ENCODE measurements around the gene TRIM17. TPM values are rescaled to one million over a fixed set of nuclear protein-coding genes. Genes with fewer than 3 reads are reported as not detected.

Gene TRIM17
- total and polyA plus RNA-seq, 2 of the 13 experiments (the other 11 are each of a cell fraction or from before 2014, with no cell fraction given): 0.32 to 0.64 TPM

DNA sequence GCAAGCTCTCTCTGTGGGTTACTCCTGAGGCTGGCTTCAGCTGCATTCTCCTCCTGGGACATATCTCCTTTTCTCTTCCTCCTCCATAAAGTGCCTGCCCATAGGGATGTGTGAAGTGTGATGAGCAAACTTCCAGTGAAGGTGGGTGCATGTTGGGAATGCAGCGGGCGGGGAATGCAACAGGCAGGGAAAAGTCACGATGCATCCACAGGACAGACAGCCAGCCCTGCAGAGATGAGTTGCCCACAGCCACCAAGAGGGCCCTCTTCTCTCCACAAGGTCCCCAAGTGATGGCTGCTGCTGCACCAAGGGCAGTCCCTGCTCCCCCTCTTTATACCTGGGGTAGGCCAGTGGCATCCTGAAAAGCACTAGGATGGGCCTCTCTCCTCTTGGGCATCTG is 37.0 kb upstream of the TRIM17 start:
- Histone ChIP-seq H3K36me3 (replicated peaks in 1 of 2; ENCODE audit: control insufficient read depth in 1 of 2, insufficient read depth in 2 of 2, low read length in 2 of 2) (no peaks in the 10 kb centered on the region), H3K79me2 (ENCODE audit: insufficient read depth, low read length) (no peaks in the 10 kb centered on the region), H3K4me2 (ENCODE audit: low read depth, low read length) (peak overlapping the region; percentile 33; the same call in 1 of the 2 replicates), H3K27ac (ENCODE audit: extremely low read length, insufficient read depth, low read length) (no peak overlapping the region), H3K9ac (ENCODE audit: insufficient read depth, low read depth, low read length) (no peak overlapping the region), H3K27me3 (ENCODE audit: control insufficient read depth in 1 of 2, insufficient read depth in 2 of 2, low read length in 2 of 2) (no peaks in the 10 kb centered on the region), H3K4me3 (replicated peaks in 1 of 3; ENCODE audit: insufficient read depth in 1 of 3, low read depth in 2 of 3, low read length in 3 of 3) (no peak overlapping the region), H2AFZ (ENCODE audit: low read length) (no peak overlapping the region), H4K20me1 (ENCODE audit: insufficient read depth, low read length) (no peaks in the 10 kb centered on the region; the same call in 1 of the 2 replicates), H3K9me3 (ENCODE audit: low read length) (no peaks in the 10 kb centered on the region), H3K4me1 (ENCODE audit: insufficient read depth, low read length) (peaks cover 28% of the 10 kb centered on the region)
- TF ChIP-seq ZNF441 (CRISPR knock-in tag; IDR thresholded peaks at IDR 0.05; ENCODE audit: borderline replicate concordance) (no peak), ASH2L (IDR thresholded peaks at IDR 0.05; ENCODE audit: insufficient read length, low read depth, low read length) (no peak), ZNF329 (CRISPR knock-in tag; IDR thresholded peaks at IDR 0.05; ENCODE audit: low read depth) (no peak), SALL2 (CRISPR knock-in tag; IDR thresholded peaks at IDR 0.05) (no peak), EEA1 (CRISPR knock-in tag; IDR thresholded peaks at IDR 0.05; ENCODE audit: borderline replicate concordance) (no peak), ZNF33B (CRISPR knock-in tag; IDR thresholded peaks at IDR 0.05) (no peak), STAT5B (CRISPR knock-in tag; IDR thresholded peaks at IDR 0.05) (no peak), ZNF652 (CRISPR knock-in tag; IDR thresholded peaks at IDR 0.05; ENCODE audit: borderline replicate concordance, low read depth) (no peak), ZBTB1 (CRISPR knock-in tag; IDR thresholded peaks at IDR 0.05; ENCODE audit: borderline replicate concordance) (no peak)
- TF ChIP-seq, protein P1, sequence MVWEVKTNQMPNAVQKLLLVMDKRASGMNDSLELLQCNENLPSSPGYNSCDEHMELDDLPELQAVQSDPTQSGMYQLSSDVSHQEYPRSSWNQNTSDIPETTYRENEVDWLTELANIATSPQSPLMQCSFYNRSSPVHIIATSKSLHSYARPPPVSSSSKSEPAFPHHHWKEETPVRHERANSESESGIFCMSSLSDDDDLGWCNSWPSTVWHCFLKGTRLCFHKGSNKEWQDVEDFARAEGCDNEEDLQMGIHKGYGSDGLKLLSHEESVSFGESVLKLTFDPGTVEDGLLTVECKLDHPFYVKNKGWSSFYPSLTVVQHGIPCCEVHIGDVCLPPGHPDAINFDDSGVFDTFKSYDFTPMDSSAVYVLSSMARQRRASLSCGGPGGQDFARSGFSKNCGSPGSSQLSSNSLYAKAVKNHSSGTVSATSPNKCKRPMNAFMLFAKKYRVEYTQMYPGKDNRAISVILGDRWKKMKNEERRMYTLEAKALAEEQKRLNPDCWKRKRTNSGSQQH (CRISPR knock-in tag; IDR thresholded peaks at IDR 0.05; ENCODE audit: low read depth): no peak
- TF ChIP-seq, protein P2, sequence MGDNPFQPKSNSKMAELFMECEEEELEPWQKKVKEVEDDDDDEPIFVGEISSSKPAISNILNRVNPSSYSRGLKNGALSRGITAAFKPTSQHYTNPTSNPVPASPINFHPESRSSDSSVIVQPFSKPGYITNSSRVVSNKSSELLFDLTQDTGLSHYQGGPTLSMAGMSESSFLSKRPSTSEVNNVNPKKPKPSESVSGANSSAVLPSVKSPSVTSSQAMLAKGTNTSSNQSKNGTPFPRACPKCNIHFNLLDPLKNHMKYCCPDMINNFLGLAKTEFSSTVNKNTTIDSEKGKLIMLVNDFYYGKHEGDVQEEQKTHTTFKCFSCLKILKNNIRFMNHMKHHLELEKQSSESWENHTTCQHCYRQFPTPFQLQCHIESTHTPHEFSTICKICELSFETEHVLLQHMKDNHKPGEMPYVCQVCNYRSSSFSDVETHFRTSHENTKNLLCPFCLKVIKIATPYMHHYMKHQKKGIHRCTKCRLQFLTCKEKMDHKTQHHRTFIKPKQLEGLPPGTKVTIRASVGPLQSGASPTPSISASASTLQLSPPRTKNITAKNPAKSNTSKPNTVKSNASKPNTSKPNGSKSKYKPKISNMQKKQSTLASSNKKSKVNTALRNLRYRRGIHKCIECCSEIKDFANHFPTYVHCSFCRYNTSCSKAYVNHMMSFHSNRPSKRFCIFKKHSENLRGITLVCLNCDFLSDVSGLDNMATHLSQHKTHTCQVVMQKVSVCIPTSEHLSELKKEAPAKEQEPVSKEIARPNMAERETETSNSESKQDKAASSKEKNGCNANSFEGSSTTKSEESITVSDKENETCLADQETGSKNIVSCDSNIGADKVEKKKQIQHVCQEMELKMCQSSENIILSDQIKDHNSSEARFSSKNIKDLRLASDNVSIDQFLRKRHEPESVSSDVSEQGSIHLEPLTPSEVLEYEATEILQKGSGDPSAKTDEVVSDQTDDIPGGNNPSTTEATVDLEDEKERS (CRISPR knock-in tag; IDR thresholded peaks at IDR 0.05): no peak
- TF ChIP-seq, protein P3, sequence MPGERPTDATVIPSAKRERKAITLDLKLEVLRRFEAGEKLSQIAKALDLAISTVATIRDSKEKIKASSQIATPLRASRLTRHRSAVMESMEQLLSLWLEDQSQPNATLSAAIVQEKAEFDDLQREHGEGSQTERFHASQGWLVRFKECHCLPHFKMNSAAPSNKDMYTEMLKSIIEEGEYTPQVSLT (CRISPR knock-in tag; IDR thresholded peaks at IDR 0.05; ENCODE audit: borderline replicate concordance, low read depth): no peak
- TF ChIP-seq, protein P4, sequence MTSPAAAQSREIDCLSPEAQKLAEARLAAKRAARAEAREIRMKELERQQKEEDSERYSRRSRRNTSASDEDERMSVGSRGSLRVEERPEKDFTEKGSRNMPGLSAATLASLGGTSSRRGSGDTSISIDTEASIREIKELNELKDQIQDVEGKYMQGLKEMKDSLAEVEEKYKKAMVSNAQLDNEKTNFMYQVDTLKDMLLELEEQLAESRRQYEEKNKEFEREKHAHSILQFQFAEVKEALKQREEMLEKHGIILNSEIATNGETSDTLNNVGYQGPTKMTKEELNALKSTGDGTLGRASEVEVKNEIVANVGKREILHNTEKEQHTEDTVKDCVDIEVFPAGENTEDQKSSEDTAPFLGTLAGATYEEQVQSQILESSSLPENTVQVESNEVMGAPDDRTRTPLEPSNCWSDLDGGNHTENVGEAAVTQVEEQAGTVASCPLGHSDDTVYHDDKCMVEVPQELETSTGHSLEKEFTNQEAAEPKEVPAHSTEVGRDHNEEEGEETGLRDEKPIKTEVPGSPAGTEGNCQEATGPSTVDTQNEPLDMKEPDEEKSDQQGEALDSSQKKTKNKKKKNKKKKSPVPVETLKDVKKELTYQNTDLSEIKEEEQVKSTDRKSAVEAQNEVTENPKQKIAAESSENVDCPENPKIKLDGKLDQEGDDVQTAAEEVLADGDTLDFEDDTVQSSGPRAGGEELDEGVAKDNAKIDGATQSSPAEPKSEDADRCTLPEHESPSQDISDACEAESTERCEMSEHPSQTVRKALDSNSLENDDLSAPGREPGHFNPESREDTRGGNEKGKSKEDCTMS (CRISPR knock-in tag; conservative IDR thresholded peaks at IDR 0.05): no peak
- ATAC-seq (peak; percentile 15; the same call in 2 of the 3 replicates), FAIRE-seq (no peak), DNase-seq (ENCODE audit: low spot score) (no peak)
- in situ Hi-C loops (cut with HindIII; ENCODE audit: extremely low pct_ligation_motif_present, low pct_unique_long_range_greater_than_20kb) (no loop called here), intact Hi-C loops (cut with micrococcal nuclease; ENCODE audit: unreplicated experiment) (loop anchor here (10.0 kb wide), 1 partner anchor 969 kb away; no protein-coding TSS in a partner anchor)
- WGBS (ENCODE audit: low lambda C conversion rate): 7% methylated on average over 2 of the region's 3 CpGs
- POLR2A ChIA-PET: no interaction called here
- no TSS peak for BruUV-seq (replicated peaks)
- CTCF ChIA-PET (ENCODE audit: low intra/inter-chr PET ratio, low total read pairs): no interaction called here
